Effector CD4-positive, alpha-beta T cell (primary cell): ENCODE data around the gene ZDHHC14.

ENCODE experiments used
- DNase-seq: peaks from one replicate; pipeline ENCODE4 v3.0.0-alpha.2; 2020

ZDHHC14 gene

DNA sequence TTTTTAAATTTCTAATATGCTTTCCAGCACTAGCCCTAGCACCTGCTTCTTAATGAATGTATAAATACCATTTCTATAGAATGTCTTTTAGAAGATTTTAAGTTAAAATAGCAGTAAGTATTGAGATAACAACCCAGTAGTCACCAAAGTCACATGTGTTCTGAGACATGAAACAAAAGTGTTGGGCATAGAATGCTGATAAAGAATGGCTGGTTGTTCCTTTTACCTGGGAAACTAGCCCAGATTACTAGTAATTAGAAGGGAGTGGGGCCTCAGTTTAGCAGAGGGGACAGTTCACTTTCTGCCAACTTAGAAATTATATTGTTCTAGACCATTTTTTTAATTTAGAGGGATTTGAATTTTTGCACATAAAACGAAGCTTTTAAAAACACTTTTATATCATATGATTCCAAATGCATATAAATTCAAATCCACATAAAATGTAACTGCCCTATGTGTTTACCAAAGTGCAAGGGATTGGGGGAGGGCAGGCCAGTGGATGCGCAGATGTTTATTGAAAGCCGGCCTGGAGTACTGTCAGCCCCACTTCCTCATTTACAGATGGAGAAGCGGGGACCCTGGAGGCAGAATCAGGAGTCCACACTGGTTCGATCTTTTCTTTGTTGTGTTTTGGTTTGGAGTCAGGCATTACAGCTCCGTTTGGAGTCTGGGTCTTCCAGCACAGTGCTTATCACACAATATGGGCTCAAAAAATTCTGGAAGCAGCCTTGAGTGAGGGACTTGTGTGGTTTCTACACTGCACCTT lies 139.8 kb downstream of the ZDHHC14 start:
- no peak for DNase-seq

DNA sequence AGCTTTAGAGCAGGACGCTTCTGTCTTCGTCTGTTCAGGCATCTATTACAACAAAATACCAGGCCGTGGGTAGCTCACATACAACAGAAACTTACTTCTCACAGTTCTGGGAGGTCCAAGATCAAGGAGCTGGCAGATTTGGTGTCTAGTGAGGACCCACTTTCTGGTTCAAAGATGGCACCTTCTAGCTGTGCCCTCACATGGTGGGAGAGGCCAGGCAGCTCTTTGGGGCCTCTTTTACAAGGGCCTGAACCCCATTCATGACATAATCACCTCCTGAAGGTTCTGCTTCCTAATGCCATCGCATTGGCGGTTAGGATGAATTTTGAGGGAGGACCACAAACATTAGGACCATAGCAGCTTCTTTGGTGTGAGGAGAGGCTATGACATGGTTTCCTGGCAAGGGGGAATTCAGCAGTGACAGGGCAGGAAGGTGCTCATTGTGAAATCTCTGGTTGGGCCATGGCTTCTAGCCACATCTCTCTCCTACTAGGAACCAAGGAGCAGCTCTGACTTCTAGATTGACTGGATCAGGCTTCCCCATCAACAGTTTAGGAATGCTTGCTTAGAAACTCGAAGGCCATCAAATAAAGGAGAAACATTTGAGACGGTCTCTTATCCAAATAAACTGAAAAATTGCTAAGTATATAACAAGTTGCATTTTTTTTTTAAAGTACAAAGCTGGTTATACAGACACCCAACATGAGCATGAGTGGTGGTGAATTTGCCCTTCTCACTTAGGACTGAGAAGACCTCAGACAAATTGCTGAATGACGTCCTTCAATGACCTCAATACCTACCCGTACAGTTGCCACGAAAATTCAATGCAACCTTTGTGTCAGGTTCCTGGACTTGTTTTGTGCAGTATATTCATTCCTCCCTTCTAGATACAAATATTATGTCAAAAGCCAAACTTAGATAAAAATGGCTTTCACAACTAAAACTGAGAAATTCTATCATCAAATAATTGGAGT lies 140.7 kb downstream of the ZDHHC14 start:
- DNase-seq = no peak

DNA sequence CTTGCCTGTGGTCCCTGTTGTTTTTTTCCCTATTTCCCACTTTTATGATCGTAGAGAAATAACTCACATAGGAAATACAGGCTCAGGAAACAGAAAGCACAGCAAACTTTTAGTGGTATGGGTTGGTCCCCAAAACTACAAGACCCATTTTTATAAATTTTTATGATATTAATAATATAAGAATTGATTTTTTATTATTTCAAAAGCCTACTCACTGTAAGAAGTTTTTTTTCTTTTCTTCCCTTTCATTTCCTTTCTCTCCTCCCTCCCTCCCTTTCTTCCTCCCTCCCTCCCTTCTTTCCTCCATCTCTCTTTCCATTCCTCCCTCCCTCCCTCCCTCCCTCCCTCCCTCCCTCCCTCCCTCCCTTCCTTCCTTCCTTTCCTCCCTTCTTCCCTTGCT lies 141.5 kb downstream of the ZDHHC14 start:
- DNase-seq = no peak

DNA sequence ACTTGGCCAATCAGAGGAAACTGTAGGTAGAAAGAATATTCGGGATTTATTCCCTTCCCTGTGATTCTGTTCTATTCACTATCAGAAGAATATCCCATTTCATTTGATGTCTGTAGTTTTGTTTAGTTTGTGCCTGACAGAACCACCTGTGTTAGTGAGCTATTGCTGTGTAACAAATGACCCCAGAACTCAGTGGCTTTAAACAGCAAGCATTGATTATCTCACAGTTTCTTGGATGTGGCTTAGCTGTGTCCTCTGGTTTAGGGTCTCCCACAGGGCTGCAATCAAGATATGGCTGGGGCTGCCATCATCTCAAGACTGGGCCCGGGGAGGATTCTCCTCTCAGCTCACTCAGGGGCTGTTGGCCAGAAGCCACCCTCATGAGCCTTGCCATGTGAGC lies 143.7 kb downstream of the ZDHHC14 start:
- DNase-seq = no peak

DNA sequence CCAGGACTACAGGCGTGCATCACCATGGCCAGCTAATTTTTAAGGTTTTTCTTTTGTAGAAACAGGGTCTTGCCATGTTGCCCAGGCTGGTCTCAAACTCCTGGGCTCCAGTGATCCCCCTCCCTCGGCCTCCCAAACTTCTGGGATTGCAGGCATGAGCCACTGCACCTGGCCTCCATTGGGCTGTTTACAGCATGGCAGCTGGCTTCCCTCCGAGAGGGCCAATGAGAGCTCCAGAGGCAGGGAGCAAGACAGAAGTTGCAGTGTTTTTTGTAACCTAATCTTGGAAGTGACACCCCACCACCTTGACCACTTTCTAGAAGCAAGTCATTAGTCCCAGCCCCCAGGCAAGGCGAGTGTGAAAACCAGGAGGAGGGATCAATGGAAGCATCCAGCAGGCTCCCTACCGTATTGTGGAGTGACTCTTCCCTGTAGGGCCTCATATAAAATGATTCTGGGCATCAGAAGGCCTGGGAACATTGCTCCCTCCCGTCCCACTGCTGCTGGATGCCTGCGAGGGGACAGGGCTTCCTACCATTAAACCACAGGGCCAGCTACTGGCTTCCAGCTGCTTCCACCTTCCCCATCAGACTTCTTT lies 144.4 kb downstream of the ZDHHC14 start:
- no peak for DNase-seq

DNA sequence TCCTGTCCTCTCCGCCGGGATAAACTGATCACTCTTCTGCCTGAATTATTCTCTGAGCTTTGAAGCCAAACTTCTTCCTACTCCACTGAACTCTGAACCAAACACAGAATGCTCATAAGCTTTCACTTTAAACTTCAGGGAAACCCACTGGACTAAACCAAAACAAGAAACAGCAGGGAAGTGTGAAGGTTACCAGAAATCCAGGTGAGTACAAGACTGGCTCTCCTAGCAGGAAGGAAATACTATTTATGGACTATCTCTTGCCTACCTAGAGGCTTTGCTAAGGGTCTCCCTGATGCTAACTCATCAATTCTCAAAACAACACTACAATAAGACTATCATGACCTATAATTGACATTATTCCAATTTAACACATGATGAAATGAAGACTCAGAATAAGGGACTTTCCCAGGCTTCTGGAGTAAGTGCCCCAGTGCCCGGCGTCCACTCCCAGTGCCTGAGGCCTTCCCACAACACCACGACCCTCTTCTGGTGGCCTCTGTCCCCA lies 145.0 kb downstream of the ZDHHC14 start:
- DNase-seq = no peak

DNA sequence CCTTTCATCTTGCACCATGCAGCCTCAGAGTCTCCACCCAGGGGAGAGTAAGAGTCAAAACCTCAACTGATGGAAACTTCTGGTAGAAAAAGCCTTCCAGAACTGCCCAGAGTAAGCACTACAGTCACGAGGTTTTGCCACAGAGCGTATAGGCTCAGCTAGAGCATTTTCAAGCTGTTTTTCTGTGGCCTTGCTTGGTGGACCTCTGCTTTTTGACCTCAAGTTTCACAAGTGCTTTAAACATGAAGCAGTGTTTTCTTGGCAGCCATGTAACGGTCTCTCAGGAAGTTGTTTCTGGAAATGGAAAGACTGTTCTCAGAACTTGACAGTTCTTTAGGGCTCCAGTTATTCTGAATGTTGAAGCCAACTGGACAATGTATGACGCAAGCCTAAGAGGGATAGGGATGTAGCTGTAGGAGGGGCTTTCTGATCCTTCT lies 146.5 kb downstream of the ZDHHC14 start:
- no peak for DNase-seq

DNA sequence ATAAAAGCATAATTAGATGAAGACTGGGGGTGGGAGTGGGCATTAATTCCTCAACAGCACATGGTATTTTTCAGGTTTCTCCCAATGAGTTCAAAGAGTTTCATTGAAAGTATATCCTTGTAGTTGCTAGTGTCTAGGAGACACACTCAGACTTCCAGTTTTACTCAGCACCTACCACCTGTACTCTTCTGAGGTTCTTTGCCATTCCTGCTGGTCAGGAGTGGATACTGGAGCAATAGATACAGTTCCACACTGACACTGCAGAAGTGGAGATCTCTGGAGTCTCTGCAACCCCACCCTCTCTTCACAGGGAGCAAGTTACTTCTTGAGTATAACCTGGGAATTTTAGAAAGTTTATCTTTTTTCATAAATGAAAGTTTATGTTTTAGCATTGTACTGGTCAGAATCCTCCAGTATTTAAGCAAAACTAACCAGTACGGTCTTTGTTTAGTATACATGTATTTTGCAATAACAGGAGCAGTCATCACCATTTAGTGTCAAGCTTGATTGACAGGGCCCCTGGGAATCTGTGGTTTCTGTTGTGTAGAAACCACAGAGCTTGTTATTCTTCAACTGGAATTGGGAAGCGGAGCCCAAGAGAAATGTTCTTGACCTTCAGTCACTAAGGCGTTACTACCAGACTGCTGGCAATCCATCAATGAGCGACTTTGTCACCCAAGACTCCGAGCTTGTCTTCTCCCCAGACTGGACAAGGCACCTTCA lies 148.1 kb downstream of the ZDHHC14 start:
- DNase-seq = no peak

DNA sequence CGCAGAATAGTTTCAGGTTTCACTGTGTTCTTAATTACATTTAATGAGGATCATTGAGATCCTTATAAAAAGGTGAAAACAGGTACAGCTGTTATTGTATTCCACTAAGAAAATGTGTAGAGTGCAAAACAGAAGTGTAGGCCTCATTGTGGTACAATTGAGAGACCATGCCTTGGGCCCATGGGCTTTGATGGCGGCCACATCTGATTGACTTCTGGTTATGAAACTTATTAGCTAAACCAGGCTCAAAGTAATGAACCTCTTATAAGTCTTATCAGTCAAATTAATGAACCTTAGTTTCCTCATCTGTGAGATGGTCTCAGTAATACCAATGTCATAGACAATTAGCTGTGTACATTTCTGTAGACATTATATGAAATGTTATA lies 148.7 kb downstream of the ZDHHC14 start:
- DNase-seq = no peak

DNA sequence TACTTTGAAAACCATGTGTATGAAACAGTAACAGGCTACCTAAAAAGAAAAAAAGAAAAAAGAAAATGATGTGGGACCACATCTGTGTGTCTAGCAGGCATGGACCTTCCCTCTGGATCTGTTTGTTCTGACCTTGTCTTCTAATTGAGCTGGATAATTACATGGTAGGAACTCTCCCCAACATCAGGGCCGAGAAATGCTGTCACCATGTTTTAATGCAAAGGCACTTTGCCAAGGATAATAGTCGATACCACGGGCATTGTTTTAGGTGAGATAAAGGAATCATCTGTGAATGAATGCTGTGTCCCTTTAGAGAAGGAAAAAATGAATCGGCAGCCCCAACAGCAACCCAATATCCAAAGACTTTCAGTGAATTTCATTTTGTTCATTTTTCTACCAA lies 149.1 kb downstream of the ZDHHC14 start:
- no peak for DNase-seq

DNA sequence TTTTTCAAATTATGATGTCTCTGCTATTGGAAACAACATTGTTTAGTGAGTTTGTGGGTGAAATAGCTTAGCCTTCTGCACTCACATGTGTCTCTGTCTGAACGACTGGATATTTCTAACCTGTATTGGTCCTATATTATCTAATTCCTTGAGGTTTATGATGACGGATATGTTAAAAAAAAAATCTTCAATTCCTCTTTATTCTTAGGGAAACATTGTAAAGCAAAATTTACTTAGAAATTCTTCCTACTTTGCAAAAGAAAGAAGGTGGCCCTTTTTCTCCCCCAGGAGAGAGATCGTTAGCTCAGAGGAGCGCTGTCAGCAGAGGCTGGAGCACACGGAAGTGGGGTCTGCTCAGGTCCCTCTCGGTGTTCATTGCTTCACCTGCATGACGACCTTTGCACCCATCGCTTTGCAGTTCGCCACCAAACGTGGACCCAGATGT lies 149.8 kb downstream of the ZDHHC14 start:
- no peak for DNase-seq

DNA sequence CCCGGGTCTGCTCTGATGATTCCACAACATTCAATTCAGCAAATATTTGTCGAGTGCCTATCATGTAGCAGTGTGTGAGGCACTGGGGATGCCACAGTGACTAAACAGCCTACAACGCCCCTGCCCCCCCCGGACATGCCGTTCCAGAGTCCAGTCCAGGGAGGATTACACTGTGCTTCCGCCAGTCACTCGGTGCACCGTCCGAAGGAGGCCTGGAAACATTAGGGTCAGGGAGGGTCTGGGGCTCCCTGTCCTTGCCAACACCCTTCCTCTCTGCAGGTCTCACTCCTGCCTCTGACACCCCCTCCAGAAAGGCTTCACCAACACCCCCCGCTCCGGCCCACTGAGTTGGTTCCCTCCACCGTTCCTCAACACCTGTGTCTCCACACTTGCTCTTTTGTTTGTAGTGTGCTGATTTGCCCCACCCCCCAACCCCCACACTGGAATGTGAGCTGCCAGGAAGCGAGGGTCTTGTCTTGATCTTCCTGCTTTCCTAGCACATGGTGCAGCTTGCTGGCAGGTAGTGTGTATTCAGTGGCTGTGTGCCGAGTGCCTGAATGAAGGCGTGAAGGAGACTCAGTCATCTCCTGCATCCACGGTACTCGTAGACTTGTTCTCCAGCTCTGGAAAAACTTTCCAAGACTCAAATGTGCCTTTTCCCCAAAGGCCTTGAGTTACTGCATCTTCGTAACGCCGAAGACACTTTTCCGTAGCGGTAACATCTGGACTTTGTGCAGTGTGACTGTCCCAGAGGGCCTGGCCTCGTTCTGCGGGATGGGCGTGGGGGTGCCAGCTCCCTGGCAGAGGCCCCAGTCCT lies 150.4 kb downstream of the ZDHHC14 start:
- no peak for DNase-seq

DNA sequence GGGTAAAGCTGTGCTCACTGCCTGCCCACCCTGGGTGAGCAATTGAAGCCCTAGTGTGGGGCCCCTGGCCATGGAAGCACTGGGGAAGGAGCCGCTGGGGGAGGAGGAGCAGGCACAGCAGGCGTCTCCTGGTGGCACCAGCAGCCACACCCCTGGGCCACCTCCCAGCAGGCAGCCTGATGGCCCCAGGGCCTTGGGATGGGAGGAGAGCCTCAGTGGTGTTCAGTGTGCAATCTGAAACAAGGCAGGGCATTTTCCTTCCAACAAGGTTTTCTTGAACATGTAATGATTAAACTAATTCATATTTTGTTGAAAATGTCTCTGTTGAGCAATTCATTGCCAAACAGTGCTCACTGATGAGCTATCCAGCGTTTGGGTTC lies 151.0 kb downstream of the ZDHHC14 start:
- no peak for DNase-seq

DNA sequence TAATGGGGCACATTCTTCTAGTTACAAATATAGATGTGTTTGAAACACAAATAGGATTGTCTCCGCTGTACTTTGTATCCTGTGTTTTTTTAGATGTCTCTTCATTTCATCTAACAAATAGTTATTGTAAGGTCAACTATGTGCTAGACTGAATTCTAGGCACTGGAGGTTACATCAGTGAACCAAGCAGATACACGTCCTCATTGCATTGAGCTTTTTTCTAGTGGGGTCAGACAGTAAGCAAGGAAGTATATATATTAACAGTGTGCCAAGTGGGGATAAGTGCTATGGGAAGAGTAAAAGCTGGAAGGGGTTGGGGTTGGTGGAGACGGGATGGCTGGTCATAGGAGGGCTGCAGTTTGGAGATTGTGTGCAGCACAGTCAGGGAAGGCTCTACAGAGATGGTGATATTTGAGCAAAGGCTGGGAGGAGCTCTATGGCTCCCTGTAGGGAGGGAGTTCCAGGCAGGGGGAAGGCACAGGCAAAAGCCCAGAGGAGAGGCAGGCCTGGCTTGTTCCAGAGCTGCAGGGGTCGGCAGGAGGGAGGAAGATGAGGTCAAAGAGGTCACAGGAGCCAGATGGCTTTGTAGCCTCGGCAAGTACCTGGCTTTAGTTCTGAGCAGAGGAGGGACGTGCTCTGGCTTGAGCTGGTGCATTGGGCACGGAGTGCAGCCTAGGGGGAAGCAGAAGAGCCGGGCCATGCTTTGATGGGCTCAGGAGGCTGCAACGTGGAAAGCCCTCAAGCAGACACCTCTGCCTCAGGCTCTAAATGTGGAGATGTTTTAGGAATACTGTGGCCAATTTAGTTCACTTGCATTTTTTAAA lies 152.3 kb downstream of the ZDHHC14 start:
- no peak for DNase-seq

DNA sequence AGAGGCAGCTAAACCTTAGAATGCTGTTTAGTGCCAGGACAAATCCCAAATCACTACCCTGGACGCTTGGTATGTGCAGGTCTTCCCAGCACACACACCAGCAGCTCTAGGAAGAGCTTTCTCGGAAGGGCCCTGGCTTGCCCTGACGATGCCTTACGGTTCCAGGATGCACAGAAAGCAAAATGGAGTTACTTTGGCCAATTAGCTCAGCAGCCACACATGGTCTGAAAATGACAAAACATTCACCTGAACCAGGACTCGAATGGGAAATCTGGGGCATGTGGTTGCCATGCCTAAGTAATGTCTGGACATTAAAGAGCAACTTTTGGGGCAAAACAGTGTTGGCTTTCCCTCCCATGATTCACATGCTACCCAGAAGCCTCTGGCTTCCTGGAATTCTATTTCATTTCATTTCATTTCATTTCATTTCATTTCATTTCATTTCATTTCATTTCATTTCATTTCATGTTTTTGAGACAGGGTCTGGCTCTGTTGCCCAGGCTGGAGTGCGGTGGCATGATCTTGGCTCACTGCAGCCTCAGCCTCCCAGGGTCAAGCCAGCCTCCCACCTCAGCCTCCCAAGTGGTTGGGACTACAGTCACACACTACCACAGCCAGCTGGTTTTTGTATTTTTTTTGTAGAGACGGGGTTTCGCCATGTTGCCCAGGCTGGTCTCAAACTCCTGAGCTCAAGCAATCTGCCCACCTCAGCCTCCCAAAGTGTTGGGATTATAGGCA lies 153.3 kb downstream of the ZDHHC14 start:
- no peak for DNase-seq

DNA sequence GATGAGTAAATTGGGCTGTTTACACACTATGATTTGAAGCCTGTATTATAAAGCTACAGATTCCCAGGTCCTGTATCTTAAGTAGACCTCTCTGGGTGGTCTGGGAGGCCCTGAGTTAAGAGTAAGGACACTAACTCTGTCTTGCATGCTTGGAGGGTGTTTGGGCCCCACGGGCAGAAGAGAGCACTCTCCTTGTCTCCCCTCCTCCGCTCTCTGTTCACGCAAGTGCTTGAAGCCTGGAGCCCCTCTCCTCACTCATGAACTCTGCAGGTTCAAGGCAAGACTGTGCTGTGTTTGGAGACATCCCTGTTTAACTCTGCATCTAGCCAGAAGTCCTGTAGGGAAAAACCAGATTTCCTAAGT lies 154.0 kb downstream of the ZDHHC14 start:
- no peak for DNase-seq

DNA sequence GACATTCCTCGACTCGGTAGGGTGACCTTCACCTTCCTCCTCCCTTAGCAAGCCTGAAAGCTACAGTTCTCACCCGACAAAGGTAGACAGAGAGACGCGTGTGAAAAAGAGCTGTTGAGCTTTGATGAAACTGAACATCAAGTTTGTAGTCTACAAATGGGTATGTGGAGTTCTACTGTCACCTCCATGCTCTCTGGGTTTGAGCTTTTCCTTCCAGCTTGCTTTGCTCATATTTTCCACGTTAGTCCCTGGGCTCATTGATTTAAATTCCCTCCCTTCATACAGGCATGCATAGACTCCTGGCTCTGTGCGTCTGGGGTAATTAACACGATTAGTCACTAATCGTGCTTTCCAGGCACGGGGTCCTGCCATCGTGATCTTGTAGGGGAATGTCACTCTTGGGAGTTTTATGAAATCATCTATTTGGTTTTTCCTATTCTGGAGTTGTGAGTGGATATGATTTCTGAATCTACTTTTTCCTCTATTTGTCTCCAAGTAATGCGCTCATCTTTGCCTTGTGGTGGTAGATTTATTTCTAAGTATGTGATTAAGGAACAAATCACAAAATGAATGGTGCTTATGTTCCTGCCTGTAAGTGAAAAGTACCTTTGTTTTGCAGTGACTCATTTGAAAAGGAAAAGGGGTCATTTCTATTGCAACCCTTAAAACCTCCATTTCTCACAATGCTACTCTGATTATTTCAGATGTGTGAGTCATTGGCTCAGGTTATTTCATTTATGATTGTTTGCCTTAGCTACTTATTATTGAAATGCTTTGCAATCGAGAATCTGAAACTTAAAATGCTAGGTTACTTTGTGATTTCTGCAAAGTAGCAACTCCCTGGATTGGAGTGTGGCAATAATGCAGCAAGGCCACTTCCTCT lies 154.6 kb downstream of the ZDHHC14 start:
- DNase-seq = no peak

DNA sequence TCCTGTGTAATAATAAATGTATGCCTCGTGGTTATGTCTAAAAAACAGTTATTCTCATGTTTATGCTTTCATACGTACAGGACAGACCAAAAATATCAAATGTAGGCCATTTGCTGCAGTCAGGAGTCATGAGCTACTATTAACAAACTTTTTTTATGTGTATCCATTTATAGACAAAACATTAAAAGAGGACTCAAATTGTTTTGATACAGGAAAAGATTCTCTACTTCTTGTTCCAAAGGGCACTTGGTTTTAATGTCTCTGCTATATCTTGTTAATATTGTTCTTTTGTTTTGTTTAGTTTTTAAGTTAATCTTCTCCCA lies 155.2 kb downstream of the ZDHHC14 start:
- no peak for DNase-seq

DNA sequence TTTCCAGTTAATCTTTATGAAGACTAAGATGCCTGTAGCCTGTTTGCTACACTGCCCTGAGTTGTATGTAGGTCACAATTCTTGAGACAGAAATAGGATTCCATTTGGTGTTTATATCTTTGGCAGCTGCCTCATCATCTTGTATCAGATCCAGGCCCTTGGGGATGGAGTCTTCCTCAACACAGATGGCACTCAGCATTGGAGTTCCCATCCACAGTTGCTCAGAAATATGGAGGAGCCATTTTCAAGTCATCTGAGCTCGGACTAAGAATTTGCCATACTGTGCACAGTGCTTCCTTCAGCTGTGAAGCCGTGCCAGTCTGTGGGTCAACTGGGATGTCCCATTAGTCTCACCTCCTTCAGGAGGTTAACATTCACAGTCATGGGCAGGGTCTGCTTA lies 156.6 kb downstream of the ZDHHC14 start:
- DNase-seq = no peak
